SK-N-MC (cell line): ENCODE data around the gene OXCT1.

Experiments
- EZH2 ChIP-seq: fragments of 200-600 bp; sonication (generic); IDR thresholded peaks from one replicate; pipeline ENCODE4 v1.6.1; 2017; ENCODE audit warnings: antibody characterized with exemption
- FOXP2 ChIP-seq: optimal IDR thresholded peaks from 2 replicates; pipeline ENCODE3; 2011; ENCODE audit warnings: mild to moderate bottlenecking, moderate library complexity; ENCODE audit not compliant: insufficient read depth; ENCODE audit errors: extremely low read length, control extremely low read depth
- POLR2AphosphoS5 ChIP-seq: IDR thresholded peaks from 2 replicates; pipeline ENCODE4 v1.6.1; 2012; ENCODE audit warnings: mild to moderate bottlenecking, low read depth, low read length, borderline replicate concordance

DNA sequence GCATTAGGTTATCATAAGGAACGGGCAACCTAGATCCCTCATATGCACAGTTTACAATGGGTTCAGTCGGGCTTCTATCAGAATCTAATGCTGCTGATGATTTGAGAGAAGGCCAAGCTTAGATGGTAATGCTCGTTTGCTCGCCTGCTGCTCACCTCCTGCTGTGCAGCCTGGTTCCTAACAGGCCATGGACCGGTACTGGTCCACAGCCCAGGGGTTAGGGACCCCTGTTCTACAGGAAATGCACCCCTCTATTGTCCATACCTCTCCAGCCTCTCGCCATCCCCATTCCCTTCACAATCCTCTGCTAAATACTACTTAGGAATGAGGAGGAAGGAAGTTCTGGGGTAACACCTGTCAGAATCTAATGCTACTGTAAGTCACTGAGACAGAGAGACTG lies 75.1 kb downstream of the OXCT1 start:
- TF ChIP-seq EZH2, result no peak
- TF ChIP-seq POLR2AphosphoS5, result no peak
- TF ChIP-seq FOXP2, result no peak
